HK-2 (cell line): ENCODE measurements around the gene RHEX.
"Not testable (repeated sequence)": the region's sequence is repeated elsewhere in the genome, so short reads cannot be mapped to it uniquely, and the experiment has no call there.

Experiments
- DNase-seq: peaks from one replicate; pipeline ENCODE4 v3.0.0-alpha.2; 2018; ENCODE audit not compliant: unreplicated experiment

Gene RHEX, protein sequence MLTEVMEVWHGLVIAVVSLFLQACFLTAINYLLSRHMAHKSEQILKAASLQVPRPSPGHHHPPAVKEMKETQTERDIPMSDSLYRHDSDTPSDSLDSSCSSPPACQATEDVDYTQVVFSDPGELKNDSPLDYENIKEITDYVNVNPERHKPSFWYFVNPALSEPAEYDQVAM

DNA sequence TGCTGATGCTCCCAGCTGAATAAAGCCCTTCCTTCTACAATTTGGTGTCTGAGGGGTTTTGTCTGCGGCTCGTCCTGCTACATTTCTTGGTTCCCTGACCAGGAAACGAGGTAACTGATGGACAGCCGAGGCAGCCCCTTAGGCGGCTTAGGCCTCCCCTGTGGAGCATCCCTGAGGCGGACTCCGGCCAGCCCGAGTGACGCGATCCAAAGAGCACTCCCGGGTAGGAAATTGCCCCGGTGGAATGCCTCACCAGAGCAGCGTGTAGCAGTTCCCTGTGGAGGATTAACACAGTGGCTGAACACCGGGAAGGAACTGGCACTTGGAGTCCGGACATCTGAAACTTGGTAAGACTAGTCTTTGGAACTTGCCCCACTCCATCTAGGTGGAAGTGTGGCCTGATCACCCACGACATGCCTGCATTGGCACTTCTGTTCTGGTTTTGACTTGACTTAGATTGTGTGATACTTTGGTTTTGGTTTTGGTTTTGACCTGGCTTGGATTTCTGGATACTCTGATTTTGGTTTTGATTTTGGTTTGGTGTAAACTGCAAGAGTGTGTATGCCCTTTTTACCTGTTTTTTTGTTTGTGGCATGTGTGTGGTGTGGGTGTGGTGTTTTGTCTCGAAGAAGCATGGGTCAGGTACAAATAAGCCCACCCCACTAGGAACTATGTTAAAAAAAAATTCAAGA, at the start of gene RHEX:
Gene RHEX, plus strand, starts transcription at position 255 of the 692 bp plus-strand sequence. CDS start 44,656 bp downstream, outside the sequence.
- not testable (repeated sequence) for DNase-seq

DNA sequence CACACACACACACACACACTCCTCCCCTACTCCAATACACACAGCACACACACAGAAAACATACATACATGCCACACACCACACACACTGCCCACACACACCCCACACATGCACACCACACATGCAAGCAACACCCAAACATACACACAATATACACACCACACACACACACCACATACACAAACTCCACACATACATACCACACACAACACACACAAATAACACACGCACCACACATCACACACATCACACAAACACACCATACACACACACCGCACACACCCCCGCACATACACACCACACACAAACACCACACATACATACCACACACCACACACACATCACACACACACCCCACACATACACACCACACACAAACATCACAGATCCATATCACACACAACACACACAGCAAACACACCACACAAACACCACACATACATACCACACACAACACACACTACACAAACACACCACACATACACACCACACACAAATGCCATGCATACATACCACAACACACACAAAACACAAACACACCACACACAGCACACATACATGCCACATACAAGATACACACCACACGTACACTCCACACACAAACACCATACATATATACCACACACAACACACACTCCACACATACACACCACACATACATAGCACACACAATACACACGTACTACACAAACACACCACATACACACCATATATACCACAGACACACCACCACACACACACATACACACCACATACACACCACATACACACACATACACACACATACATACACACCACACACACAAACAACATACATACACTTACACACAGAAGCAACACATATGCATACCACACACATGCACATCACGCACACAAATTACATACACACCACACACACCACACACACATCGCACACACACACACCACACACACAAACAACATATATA, 48.8 kb upstream of the RHEX start:
- no peak for DNase-seq

DNA sequence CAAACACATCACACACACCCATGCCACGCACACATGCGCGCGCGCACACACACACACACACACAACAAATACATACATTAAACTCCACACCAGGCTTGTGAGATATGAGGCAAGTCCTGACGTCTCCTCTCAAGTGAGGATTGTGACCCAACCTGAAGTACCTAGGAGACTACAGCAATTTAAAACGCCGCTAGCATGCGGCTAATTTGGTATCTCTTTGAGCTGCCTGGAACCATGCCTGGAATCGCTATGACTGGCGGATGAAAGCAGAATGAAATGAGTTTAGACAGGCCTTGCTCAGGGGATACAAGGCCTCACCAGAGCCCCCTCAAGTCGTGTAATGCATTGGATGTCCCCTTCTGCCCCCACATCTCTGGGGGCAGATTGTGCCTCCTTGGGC, 48.1 kb upstream of the RHEX start:
- no peak for DNase-seq

DNA sequence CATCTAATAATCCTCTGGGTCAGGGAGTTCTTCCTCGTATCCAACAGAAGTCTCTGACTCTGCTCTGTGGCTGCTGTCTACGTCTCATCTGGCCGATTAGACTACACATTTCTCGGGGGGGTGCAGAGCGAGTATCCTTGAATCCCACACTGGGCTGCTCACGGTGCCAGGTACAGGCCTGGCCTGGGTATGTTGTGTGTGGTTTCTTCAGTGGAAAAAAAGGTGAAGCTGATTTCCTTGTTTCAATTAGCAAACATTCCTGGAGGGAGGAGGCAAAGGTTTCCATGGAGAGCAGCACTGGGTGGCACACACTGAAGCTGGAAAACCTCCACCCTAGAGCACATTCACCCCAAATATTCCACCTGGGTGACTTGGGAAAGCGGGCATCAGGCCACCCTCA, 47.7 kb upstream of the RHEX start:
- DNase-seq, result no peak

DNA sequence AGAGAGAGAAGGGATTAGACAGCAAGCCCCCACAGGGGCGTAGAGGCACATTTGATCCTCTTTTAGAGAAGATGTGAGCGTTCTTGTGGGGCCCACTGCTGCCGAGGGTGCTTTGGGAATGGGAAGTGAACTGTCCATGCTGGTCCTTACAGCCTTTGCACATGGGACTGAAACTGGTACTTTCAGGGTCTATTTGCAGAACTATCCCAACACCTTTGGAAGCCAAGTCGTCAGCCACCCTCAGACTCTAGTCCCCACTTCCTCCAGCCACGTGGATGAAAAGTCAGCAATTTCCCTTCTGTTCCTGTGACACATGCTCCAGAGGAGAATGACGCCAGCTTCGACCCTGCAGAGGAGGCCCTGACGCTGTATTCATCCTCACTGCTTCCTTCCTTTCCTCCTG, 47.2 kb upstream of the RHEX start:
- no peak for DNase-seq

DNA sequence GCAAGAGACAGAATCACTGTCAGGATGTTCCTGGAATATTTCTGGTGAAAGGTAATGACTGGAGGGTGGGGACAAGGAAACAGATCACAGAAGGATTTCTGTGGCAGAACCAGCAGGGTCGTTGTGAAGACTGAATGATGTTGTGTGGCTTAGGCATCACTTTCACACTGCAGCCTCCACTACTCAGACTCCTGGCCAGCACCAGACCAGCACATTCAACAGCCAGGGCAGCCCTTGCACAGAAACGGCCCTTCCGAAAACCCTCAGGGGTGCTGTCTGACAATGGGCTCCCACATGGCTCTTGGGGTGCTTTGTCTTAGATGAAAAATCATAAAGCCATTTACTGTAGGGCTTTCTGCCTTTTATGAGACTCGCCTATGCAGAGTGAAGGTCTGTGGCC, 46.0 kb upstream of the RHEX start:
- no peak for DNase-seq

DNA sequence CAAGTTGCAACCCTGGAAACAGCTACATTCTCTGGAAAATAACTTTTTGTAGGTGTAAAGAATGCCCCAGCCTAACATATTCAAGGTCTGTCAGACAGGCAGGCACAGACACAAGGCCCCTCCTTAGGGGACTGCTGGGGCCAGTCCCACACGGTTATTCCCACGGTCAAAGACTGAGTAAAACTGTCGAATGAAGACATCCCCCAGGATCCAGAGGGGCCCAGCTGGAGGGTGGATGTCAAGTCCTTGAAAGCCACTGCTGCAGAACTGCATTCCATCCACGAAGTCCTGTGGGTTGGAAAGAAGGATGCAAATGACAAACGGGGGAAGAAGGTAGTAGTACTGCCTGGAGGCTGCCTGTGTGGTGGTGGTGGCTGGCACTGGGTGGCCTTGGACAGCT, 42.9 kb upstream of the RHEX start:
- DNase-seq, result no peak

DNA sequence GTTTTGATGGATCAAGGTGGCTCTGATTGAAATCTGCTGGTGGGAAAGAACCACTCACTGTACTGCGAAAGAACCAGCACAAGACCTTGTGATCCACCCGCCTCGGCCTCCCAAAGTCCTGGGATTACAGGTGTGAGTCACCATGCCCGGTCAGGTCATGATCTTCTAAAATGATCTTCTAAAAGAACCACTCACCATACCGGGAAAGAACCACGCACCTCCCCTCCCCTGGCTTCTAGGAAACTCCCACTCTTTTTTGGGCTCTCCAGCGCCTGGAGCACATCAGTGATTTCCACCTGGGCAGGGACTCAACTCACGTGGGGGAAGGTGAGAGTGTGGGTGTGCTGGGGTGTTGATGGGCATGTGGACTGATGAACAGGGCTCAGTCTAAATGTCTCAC, 41.9 kb upstream of the RHEX start:
- no peak for DNase-seq

DNA sequence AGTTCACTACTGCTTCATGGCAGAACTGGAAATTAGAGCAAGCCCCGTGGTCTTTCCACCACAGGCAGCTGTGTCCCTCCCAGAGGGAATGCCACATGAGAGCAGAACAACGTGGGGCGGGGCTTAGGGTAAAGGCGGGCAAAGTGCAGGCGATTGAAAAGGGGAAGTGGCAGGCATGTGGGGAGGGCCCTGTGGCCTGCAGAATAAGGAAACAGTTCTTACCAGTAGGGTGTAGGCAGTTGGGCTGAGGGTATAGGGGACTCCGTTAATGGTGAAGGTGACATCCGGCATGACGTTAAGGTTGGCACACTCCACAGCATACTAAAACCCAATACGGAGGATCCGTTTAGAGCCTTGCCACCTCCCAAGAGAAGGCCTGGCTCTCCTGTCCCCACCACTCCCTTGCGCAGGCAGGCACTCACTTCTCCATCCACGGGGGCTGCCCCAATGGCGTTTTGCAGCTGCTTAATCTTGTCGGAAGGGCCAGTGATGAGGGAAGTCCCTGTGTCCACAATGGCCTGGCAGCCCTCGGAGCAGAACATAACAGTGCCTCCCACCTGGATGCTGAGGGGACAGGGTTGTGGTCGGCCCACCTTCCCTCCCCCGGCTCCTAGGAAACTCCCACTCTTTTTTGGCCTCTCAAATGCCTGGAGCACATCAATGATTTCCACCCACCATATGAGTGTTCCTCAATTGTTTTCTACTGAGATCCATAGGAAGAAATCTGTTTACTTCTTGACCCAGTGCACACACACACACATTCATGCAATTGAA, 40.7 kb upstream of the RHEX start:
- no peak for DNase-seq

DNA sequence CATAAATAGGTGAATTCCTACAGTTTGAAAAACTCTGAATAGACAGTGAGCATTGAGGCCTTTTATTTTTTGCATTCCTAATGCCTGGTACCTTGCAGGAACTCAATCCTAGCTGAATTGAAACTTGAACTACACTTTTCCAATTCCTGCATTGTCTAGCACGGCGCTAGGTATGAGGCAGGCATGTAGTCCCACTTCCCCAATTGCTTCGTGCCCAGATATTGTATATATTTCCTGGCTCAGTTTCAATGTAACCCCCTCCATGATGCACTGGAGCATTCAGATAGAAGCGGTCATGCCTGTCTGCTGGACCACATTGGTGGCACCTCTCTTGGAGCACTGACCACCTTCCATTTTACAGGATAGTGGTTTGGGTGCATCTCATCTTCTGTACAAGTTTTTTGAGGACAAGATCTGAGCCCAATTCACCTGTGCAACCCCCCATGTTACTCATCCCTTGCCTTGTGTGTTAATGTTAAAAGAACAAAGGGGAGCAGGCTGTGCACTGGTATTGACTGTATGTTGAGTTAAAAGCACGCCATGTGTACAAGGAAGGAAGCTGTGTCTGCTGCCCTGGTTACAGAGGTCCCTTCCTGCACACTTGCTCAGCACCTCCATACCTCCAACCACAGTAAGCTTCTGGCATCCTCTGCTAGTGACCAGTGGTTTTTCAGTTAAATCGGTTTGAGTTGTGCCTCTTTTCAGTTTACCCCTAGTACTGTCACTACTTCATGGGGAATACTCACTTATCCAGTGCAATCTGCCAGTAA, 39.8 kb upstream of the RHEX start:
- no peak for DNase-seq

DNA sequence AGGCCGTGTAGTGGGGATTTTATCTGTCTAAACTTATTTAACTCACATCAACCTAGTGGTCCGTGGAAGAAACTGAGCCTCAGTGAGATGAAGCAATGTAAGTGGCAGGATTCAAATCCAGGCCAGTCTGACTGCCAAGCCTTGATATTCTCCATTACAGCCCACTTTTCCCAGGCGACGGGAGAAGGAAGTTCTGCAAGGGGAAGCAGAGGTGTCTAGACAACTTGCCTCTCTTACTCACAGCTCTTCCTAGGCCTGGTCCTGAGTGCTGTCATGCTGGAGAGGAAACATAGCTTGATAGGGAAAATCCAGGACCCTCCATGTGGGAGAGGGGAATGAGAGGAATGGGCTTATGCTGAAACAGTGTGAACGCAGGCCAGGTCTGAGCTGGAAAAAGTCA, 38.4 kb upstream of the RHEX start:
- DNase-seq, result no peak

DNA sequence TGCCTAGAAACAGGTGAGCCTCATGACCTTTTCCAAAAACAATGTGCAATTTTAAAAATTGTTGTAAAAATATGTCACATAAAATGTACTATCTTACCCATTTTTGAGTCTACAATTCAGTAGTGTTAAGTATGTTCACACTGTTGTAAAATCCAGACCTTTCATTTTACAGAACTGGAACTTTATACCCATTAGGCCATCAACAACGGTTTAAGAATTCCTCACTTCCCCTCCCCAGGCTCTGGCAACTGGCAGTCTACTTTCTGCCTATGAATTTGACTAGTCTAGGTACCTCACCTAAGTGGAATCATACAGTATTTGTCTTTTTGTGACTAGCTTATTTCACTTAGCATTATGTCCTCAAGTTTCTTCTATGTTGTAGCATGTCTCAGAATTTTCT, 37.9 kb upstream of the RHEX start:
- no peak for DNase-seq

DNA sequence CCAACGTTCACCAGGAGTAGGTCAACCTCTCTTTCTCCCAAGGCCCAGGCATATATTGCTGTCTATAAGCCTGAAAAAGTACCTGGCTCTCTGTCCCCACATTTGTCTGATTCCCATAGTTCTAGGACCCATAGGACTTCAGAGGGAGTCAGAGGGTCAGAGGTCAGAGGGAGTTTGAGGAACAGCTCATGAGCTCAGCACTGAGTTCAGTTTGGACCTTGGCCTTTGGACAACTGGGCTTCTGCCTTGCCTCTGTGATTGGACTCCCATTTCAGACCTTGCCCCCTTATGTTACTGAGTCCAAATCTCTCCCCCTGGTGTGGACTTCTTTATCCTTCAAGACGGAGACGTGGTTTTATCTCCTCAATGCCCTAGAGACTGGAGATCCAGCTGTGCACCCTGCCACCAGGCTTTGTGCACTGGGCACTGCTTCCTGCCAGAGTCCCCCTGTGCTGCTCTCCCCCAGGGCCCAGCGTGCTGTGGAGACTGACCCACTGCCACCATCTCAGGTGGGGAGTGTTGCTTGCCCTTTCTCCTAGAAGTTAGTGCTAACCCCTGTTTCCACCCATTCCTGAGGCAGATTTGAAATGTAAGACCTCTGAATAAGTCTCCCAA, 32.5 kb upstream of the RHEX start:
- DNase-seq, result no peak

DNA sequence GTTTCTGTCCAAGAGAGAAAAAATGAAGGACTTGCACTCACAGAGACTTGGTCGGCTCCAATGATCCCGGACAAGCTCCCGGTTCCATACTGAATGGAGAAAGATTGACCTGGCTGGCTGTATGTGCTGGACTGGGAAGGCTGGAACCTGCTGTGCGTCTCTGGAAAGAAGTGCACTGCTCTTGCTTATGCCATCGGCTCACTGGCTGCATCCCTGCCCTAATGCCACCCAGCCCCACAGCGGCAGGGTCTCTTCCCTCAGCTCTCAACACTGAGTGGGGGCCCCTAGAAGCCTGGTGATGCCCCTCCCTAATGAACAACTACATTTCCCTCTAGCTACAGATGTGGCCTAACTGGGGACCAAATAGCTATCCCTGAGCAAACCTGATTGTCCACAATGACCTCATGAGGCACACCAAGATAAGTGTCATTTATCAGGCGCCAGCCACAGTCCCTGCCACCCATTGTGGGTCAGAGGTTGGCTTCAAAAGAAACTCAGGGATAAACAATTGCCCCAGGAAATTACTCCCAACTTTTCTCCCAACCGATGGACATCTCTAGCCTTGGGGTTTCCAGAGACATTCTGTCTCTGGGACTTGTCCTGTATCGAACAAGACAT, 31.9 kb upstream of the RHEX start:
- DNase-seq, result no peak

DNA sequence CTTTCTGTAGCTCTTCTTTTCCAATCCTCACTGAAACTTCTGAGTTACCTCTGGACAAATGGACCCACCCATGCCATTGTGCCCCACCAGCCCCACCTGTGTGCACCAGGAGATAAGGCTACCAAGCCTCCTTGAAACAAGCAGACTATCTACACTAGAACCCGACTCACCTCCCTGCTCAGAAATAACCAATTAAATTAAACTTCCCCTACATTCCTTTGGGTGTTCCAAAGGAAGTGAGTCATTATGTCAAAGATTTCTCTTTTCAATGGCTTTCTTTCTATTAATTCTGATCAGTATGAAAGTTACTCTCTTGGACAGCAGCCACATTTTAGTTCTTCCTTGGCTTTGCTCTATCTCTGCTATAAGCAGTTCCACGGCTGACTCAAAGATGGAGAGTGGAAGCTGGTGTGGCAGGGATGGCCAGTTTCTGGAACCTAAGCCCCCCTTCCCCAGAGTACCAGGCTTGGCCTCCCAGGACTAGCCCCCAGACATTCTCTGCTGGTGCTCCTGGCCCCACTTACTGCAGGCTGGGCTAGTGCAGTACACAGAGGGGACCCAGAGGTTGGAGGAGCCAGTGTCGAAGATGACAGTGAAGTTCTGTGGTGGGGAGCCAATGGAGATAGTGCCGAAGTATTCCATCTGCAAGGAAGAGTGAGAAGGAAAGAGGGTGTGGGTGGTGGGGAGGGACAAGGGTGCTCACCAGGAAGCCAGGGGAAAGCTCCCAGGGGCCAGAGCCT, 31.2 kb upstream of the RHEX start:
- DNase-seq, result no peak

DNA sequence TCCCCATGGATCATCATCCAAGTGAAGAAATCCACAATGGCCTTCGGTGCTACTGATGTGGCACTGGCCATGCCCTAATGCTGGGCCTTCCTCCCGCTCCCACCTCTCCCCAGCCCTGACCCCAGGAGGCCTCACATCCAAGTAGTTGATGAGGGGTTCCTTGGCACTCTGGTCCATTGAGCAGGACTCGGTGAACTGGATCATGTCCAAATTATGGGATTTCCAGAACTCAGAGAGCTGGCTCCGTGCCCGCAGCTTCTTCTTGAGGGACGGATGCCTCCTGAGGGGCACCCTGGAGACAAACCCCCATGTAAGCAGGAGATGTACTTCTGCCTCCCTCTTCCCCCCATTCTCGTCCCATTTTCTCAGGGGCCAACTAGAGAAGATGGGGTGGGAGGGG, 30.2 kb upstream of the RHEX start:
- no peak for DNase-seq

DNA sequence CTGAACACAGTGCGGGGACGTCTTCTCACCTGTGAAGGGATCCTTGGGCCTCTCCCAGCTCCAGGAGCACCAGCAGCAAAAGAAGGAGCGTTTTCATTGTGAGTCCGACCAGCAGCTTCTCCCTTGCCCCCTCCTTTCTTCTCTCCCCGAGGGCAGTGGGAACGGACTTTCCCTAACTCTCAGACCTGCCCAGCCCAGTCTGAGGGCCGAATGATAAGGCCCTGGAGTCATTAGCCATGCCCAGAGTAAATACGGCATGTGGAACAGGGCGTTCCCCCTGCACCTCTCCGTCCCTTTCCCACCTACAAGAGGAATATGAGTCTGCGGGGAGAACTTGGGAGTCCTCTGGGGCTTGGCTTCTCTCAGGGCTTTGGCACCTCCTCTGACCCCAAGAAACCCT, 29.3 kb upstream of the RHEX start, which contains the start of gene CTSE:
Gene CTSE, minus strand, starts transcription at position 201 of the 400 bp plus-strand sequence. Its CDS starts 104 bp downstream, at position 97.
- no peak for DNase-seq

DNA sequence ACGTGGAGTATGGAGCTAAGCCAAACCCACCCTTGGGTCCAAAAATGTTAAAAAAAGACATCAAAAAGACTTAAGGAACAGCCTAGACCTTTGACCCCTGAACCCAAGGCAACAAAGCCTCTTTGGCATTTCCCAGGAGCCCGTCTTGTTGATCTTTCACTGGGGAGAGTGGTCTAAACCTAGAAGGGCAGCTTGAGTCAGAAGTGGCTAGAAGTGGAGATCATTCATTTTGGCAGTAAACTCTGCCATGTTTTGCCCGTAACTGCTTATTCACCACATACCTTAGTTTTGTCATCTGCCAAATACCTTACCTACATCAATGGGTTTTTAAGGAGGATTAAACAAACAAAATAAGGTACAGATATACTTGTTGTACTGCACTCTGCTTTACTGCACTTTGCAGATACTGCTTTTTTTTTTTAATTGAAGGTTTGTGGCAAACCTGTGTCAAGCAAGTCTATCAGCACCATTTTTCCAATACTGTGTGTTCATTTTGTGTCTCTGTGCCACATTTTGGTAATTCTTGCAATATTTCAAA, 27.6 kb upstream of the RHEX start:
- DNase-seq, result no peak

DNA sequence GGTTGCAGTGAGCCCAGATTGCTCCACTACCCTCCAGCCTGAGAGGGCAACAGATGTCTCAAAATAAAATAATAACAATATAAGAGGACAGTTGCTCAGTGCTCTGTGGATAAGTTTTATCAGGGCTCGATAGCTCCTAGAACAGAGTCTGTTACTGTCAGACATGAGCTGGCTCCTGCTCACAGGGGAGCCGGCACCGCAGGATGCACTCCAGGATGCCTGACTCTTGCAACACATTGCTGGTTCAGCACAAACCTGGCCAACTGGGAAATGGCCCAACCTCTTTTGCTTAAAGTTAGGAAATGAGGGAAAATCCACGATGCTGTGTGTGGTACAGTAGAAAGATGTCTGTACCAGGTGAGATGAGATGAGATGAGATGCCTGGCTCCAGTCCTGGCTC, 23.5 kb upstream of the RHEX start:
- DNase-seq, result no peak
